Neural cell (in vitro differentiated cells): Measurements from ENCODE around the gene PPY. TPM values are rescaled to one million over a fixed set of nuclear protein-coding genes. Genes with fewer than 3 reads are reported as not detected.

Experiments used
- H2AFZ ChIP-seq: fragments of 200-600, 300-800 bp; sonication (generic), shearing (Covaris generic); 2 replicates; pipeline ENCODE4 v1.6.0; 2014; ENCODE audit warnings: low read depth, mild to moderate bottlenecking, antibody characterized with exemption, low read length, moderate library complexity
- H3F3A ChIP-seq: fragments of 200-600 bp; shearing (Covaris generic); 2 replicates; pipeline ENCODE4 v1.6.1; 2016; ENCODE audit warnings: mild to moderate bottlenecking, moderate library complexity, mixed read lengths, antibody characterized with exemption, low read length; ENCODE audit not compliant: insufficient read depth, poor library complexity, severe bottlenecking
- H3K27ac ChIP-seq: fragments of 200-600, 300-800 bp; sonication (generic), shearing (Covaris generic); 2 replicates; pipeline ENCODE4 v1.5.1; 2014; ENCODE audit warnings: mild to moderate bottlenecking, low read length, moderate library complexity
- H3K27me3 ChIP-seq: fragments of 300-800, 200-600 bp; sonication (generic), shearing (Covaris generic); 2 replicates; pipeline ENCODE4 v1.6.0; 2014; ENCODE audit warnings: mild to moderate bottlenecking, low read depth, low read length, moderate library complexity; ENCODE audit not compliant: insufficient read depth
- H3K36me3 ChIP-seq: fragments of 300-800, 200-600 bp; sonication (generic), shearing (Covaris generic); 2 replicates; pipeline ENCODE4 v1.5.1; 2014; ENCODE audit warnings: mild to moderate bottlenecking, antibody characterized with exemption, low read length, moderate library complexity; ENCODE audit not compliant: insufficient read depth
- H3K4me2 ChIP-seq: fragments of 300-800, 200-600 bp; sonication (generic), shearing (Covaris generic); 2 replicates; pipeline ENCODE4 v1.6.0; 2014; ENCODE audit warnings: mild to moderate bottlenecking, low read length
- H3K4me3 ChIP-seq: fragments of 300-800, 200-600 bp; sonication (generic), shearing (Covaris generic); 2 replicates; pipeline ENCODE4 v1.5.1; 2014; ENCODE audit warnings: mild to moderate bottlenecking, low read length, moderate library complexity
- H3K79me2 ChIP-seq: fragments of 200-600 bp; shearing (Covaris generic); replicated peaks from 2 replicates; pipeline ENCODE4 v1.6.0; 2014; ENCODE audit warnings: mild to moderate bottlenecking, low read length, moderate library complexity; ENCODE audit not compliant: insufficient read depth
- H3K9ac ChIP-seq: fragments of 300-800, 200-600 bp; sonication (generic), shearing (Covaris generic); 2 replicates; pipeline ENCODE4 v1.6.1; 2016; ENCODE audit warnings: mild to moderate bottlenecking, low read length, mixed read lengths
- H3K9me2 ChIP-seq: fragments of 200-600 bp; shearing (Covaris generic); 2 replicates; pipeline ENCODE4 v1.6.1; 2016; ENCODE audit warnings: mild to moderate bottlenecking, low read length, mixed read lengths; ENCODE audit not compliant: insufficient read depth
- H3K9me3 ChIP-seq: fragments of 200-600, 300-800 bp; sonication (generic), shearing (Covaris generic); 2 replicates; pipeline ENCODE4 v1.6.1; 2016; ENCODE audit warnings: mild to moderate bottlenecking, mixed run types, low read length, moderate library complexity, mixed read lengths
- H4K20me1 ChIP-seq: fragments of 200-600 bp; shearing (Covaris generic); 2 replicates; pipeline ENCODE4 v1.6.1; 2016; ENCODE audit warnings: mild to moderate bottlenecking, mixed run types; ENCODE audit not compliant: insufficient read depth
- CTCF ChIP-seq: fragments of 450-650 bp; IDR thresholded peaks from 2 replicates; pipeline ENCODE4 v1.5.1; 2014; ENCODE audit warnings: antibody characterized with exemption, mild to moderate bottlenecking, moderate library complexity; ENCODE audit not compliant: poor library complexity, severe bottlenecking
- EP300 ChIP-seq: fragments of 450-650 bp; conservative IDR thresholded peaks from 2 replicates; pipeline ENCODE4 v1.6.1; 2014; ENCODE audit warnings: antibody characterized with exemption, mild to moderate bottlenecking, moderate library complexity; ENCODE audit not compliant: poor library complexity, severe bottlenecking
- EZH2 ChIP-seq: fragments of 200-600, 300-800 bp; shearing (Covaris generic), sonication (generic); IDR thresholded peaks from 2 replicates; pipeline ENCODE4 v1.6.1; 2014; ENCODE audit warnings: antibody characterized with exemption, low read length, borderline replicate concordance, mild to moderate bottlenecking; ENCODE audit not compliant: insufficient read depth, poor library complexity, severe bottlenecking
- MXI1 ChIP-seq: fragments of 450-650 bp; conservative IDR thresholded peaks from 2 replicates; pipeline ENCODE4 v1.6.1; 2014; ENCODE audit warnings: antibody characterized with exemption, mild to moderate bottlenecking; ENCODE audit not compliant: poor library complexity, severe bottlenecking
- POLR2AphosphoS5 ChIP-seq: IDR thresholded peaks from 2 replicates; pipeline ENCODE4 v1.6.1; 2012
- RAD21 ChIP-seq: fragments of 450-650 bp; conservative IDR thresholded peaks from 2 replicates; pipeline ENCODE4 v1.6.1; 2014; ENCODE audit warnings: antibody characterized with exemption, mild to moderate bottlenecking, moderate library complexity
- REST ChIP-seq: IDR thresholded peaks from 2 replicates; pipeline ENCODE4 v1.6.1; 2012; ENCODE audit warnings: borderline replicate concordance
- SMC3 ChIP-seq: fragments of 450-650 bp; conservative IDR thresholded peaks from 2 replicates; pipeline ENCODE4 v1.6.1; 2014; ENCODE audit warnings: antibody characterized with exemption, mild to moderate bottlenecking, moderate library complexity; ENCODE audit not compliant: poor library complexity
- TAF1 ChIP-seq: IDR thresholded peaks from 2 replicates; pipeline ENCODE4 v1.6.1; 2012; ENCODE audit warnings: low read depth
- polyA plus RNA-seq: library from polyadenylated mRNA; depleted of rRNA; stranded (reverse); fragments of >200 nt; gene quantifications from 2 replicates; pipeline ENCODE4 v1.2.3, GENCODE V29; 2014

PPY gene
- polyA plus RNA-seq, 1 donor from 2014 or later, result not detected

- no peaks in the 10 kb centered on the region for H3F3A ChIP-seq
Observed at GRCh38 chr17:43970366-43970765, 28.1 kb upstream of the PPY start.

GRCh38 chr17:43967251-43967875 is 25.1 kb upstream of the PPY start:
- Histone ChIP-seq H3K36me3 (no peaks in the 10 kb centered on the region), H3K4me3 (no peak overlapping the region), H3K9me2 (no peaks in the 10 kb centered on the region), H3K27ac (no peak overlapping the region), H4K20me1 (no peaks in the 10 kb centered on the region), H3K79me2 (no peaks in the 10 kb centered on the region), H2AFZ (no peak overlapping the region), H3K9ac (no peak overlapping the region), H3K9me3 (no peaks in the 10 kb centered on the region), H3F3A (no peaks in the 10 kb centered on the region), H3K27me3 (no peaks in the 10 kb centered on the region), H3K4me2 (no peak overlapping the region)
- TF ChIP-seq EZH2, result no peak

More at GRCh38 chr17:43970366-43970765, 28.1 kb upstream of the PPY start:
- no peak overlapping the region for H3K4me3 ChIP-seq
- H3K9me2 ChIP-seq, result no peaks in the 10 kb centered on the region
- no peak overlapping the region for H3K9ac ChIP-seq
- no peak overlapping the region for H2AFZ ChIP-seq
- no peaks in the 10 kb centered on the region for H4K20me1 ChIP-seq
- H3K27ac ChIP-seq, result no peak overlapping the region
- no peaks in the 10 kb centered on the region for H3K79me2 ChIP-seq
- H3K27me3 ChIP-seq, result no peaks in the 10 kb centered on the region
- H3K9me3 ChIP-seq, result no peaks in the 10 kb centered on the region
- H3K4me2 ChIP-seq, result no peak overlapping the region
- no peaks in the 10 kb centered on the region for H3K36me3 ChIP-seq
- TF ChIP-seq EP300 (no peak), POLR2AphosphoS5 (no peak), MXI1 (no peak), SMC3 (no peak), REST (no peak), EZH2 (no peak), TAF1 (no peak), RAD21 (no peak), CTCF (no peak)
